CD14-positive monocyte (primary cell): Measurements from ENCODE around the gene RNF126. TPM values are rescaled to one million over a fixed set of nuclear protein-coding genes. Genes with fewer than 3 reads are reported as not detected.

ENCODE experiments used
- DNase-seq, 3 donors: peaks; one replicate each; pipeline ENCODE4 v3.0.0-alpha.2; 2011 to 2022
- H2AFZ ChIP-seq: 2 replicates; pipeline ENCODE4 v1.6.0; 2012; ENCODE audit warnings: mild to moderate bottlenecking, low read depth, low read length, inconsistent platforms; ENCODE audit not compliant: insufficient read depth, poor library complexity, severe bottlenecking
- H3K27ac ChIP-seq, 2 donors: 1 replicate in 1 of 2; 2 replicates in 1 of 2; pipeline ENCODE4 v1.5.1; 2012 to 2013; ENCODE audit warnings: low read length in 2 of 2, control low read depth in 1 of 2, inconsistent platforms in 1 of 2, low read depth in 1 of 2, mild to moderate bottlenecking in 1 of 2
- H3K27me3 ChIP-seq, 2 donors: one replicate each; pipeline versions ENCODE4 v1.6.0 to v1.6.1; 2011 to 2013; ENCODE audit warnings: low read length in 2 of 2; ENCODE audit not compliant: control insufficient read depth in 2 of 2, insufficient read depth in 2 of 2
- H3K36me3 ChIP-seq, 2 donors: replicated peaks in 1 of 2; 1 replicate in 1 of 2; 2 replicates in 1 of 2; pipeline versions ENCODE4 v1.5.1 to v1.6.1; 2012 to 2013; ENCODE audit warnings: low read length in 2 of 2, control low read depth in 1 of 2, inconsistent platforms in 1 of 2, mild to moderate bottlenecking in 1 of 2; ENCODE audit not compliant: insufficient read depth in 2 of 2, control insufficient read depth in 1 of 2
- H3K4me1 ChIP-seq, 2 donors: 1 replicate in 1 of 2; 2 replicates in 1 of 2; pipeline versions ENCODE4 v1.5.1 to v1.6.1; 2012 to 2013; ENCODE audit warnings: low read length in 2 of 2, control low read depth in 1 of 2, inconsistent platforms in 1 of 2, mild to moderate bottlenecking in 1 of 2, moderate library complexity in 1 of 2; ENCODE audit not compliant: insufficient read depth in 2 of 2, control insufficient read depth in 1 of 2
- H3K4me2 ChIP-seq: replicated peaks from 2 replicates; pipeline ENCODE3; 2012; ENCODE audit warnings: low read length, moderate library complexity, mild to moderate bottlenecking; ENCODE audit not compliant: poor library complexity, severe bottlenecking; ENCODE audit errors: extremely low read depth
- H3K4me3 ChIP-seq, 3 experiments: fragments of 200-600 bp in 1 of 3; sonication (generic) in 1 of 3; replicated peaks in 1 of 3; 1 replicate in 2 of 3; 2 replicates in 1 of 3; pipeline ENCODE4 v1.5.1; 2011 to 2013; ENCODE audit warnings: low read length in 3 of 3, mild to moderate bottlenecking in 3 of 3, control low read depth in 2 of 3, low read depth in 2 of 3, inconsistent platforms in 1 of 3, moderate library complexity in 1 of 3
- H3K79me2 ChIP-seq: 2 replicates; pipeline ENCODE4 v1.6.0; 2012; ENCODE audit warnings: mild to moderate bottlenecking, control low read depth, inconsistent platforms, low read length, moderate library complexity; ENCODE audit not compliant: insufficient read depth
- H3K9ac ChIP-seq: 2 replicates; pipeline ENCODE4 v1.6.0; 2017; ENCODE audit warnings: low read length, mild to moderate bottlenecking; ENCODE audit not compliant: insufficient read depth, poor library complexity, severe bottlenecking
- H3K9me3 ChIP-seq, 2 donors: replicated peaks in 1 of 2; 1 replicate in 1 of 2; 2 replicates in 1 of 2; pipeline versions ENCODE4 v1.5.1 to v1.6.1; 2012 to 2013; ENCODE audit warnings: low read length in 2 of 2, control low read depth in 1 of 2; ENCODE audit not compliant: control insufficient read depth in 1 of 2, insufficient read depth in 1 of 2
- H4K20me1 ChIP-seq: 2 replicates; pipeline ENCODE4 v1.6.0; 2012; ENCODE audit warnings: mild to moderate bottlenecking, low read length, control low read depth, moderate library complexity; ENCODE audit not compliant: insufficient read depth
- H3K27ac Mint-ChIP-seq, 7 donors: one replicate each; pipeline ENCODE4 v1.8.0; 2020; ENCODE audit warnings: mild to moderate bottlenecking in 7 of 7, mixed read lengths in 7 of 7, moderate library complexity in 6 of 7, inconsistent platforms in 2 of 7
- H3K27me3 Mint-ChIP-seq, 3 donors: one replicate each; pipeline ENCODE4 v1.8.0; 2021 to 2022; ENCODE audit warnings: low read depth in 3 of 3, mild to moderate bottlenecking in 3 of 3, mixed read lengths in 3 of 3, moderate library complexity in 3 of 3, inconsistent platforms in 1 of 3
- H3K36me3 Mint-ChIP-seq, 2 donors: one replicate each; pipeline ENCODE4 v1.8.0; 2020; ENCODE audit warnings: mixed read lengths in 2 of 2, inconsistent platforms in 1 of 2, mild to moderate bottlenecking in 1 of 2
- H3K4me1 Mint-ChIP-seq: one replicate; pipeline ENCODE4 v1.8.0; 2020; ENCODE audit warnings: mild to moderate bottlenecking, mixed read lengths
- H3K4me3 Mint-ChIP-seq, 2 donors: one replicate each; pipeline ENCODE4 v1.8.0; 2020; ENCODE audit warnings: mild to moderate bottlenecking in 2 of 2, mixed read lengths in 2 of 2, moderate library complexity in 1 of 2
- H3K9me3 Mint-ChIP-seq, 7 donors: one replicate each; pipeline ENCODE4 v1.8.0; 2020 to 2022; ENCODE audit warnings: mixed read lengths in 7 of 7, mild to moderate bottlenecking in 6 of 7, moderate library complexity in 6 of 7, inconsistent platforms in 2 of 7
- CTCF ChIP-seq: fragments of 200-600 bp; IDR thresholded peaks from one replicate; pipeline ENCODE4 v1.8.0; 2022; ENCODE audit warnings: antibody characterized with exemption, mild to moderate bottlenecking
- WGBS: methylation state at CpG from one replicate; pipeline ENCODE4 v1.1.5; 2013; ENCODE audit warnings: missing lambda C conversion rate; ENCODE audit not compliant: insufficient coverage; 5-methylcytosine and 5-hydroxymethylcytosine counted together
- intact Hi-C, 2 donors: fragments of 100-400 bp; cut with micrococcal nuclease; formaldehyde crosslinking; loops; one replicate each; pipeline versions ENCODE4 v1.15.0 to v1.15.1; 2023
- polyA plus RNA-seq, 3 donors: library from polyadenylated mRNA; depleted of rRNA in 1 of 3; unstranded in 2 of 3; stranded (reverse) in 1 of 3; fragments of 300-500 nt in 2 of 3; fragments of >200 nt in 1 of 3; fragmentation: Illumina TruSeq in 2 of 3; gene quantifications; 1 replicate in 2 of 3; 2 replicates in 1 of 3; pipeline ENCODE4 v1.2.3, GENCODE V29; 2012 to 2021

The RNF126 gene
- polyA plus RNA-seq, 3 donors, result 29.1 to 51.6 (median 31.6) TPM

- TF ChIP-seq CTCF, result no peak
- Histone ChIP-seq H3K9ac (no peak overlapping the region), H3K4me3 (no peak overlapping the region), H3K36me3 (peaks cover 74 to 86% of the 10 kb centered on the region in 2 donors), H3K27ac (no peak overlapping the region), H3K79me2 (peaks cover 63% of the 10 kb centered on the region), H3K9me3 (no peaks in the 10 kb centered on the region), H3K4me1 (no peaks in the 10 kb centered on the region), H3K4me2 (no peak overlapping the region), H2AFZ (no peak overlapping the region), H3K27me3 (no peaks in the 10 kb centered on the region), H4K20me1 (peaks cover 98% of the 10 kb centered on the region)
- intact Hi-C loops, result no loop called here
- H3K27me3 Mint-ChIP-seq, result no peaks in the 10 kb centered on the region
- peaks cover 30 to 77% of the 10 kb centered on the region in 2 donors for H3K36me3 Mint-ChIP-seq
- WGBS, result 90% methylated on average over 20 of the region's 24 CpGs
- no peak overlapping the region for H3K27ac Mint-ChIP-seq
- no peak for DNase-seq
- H3K4me3 Mint-ChIP-seq, result no peak overlapping the region
- H3K4me1 Mint-ChIP-seq, result peaks cover 6% of the 10 kb centered on the region
- H3K9me3 Mint-ChIP-seq, result no peaks in the 10 kb centered on the region
Observed at GRCh38 chr19:651991-652390, 11.0 kb downstream of the RNF126 start.

- H3K9ac ChIP-seq, result no peak overlapping the region
- no peak overlapping the region for H3K4me2 ChIP-seq
- Mint-ChIP-seq H3K4me1 (peaks cover 5% of the 10 kb centered on the region), H3K27me3 (no peaks in the 10 kb centered on the region), H3K36me3 (peaks cover 32 to 83% of the 10 kb centered on the region in 2 donors), H3K9me3 (no peaks in the 10 kb centered on the region), H3K27ac (no peak overlapping the region), H3K4me3 (no peak overlapping the region)
- H4K20me1 ChIP-seq, result peaks cover 97% of the 10 kb centered on the region
- no peak overlapping the region for H3K4me3 ChIP-seq
- H3K27ac ChIP-seq, result no peak overlapping the region
- intact Hi-C loops, result no loop called here
- H2AFZ ChIP-seq, result no peak overlapping the region
- peaks cover 56% of the 10 kb centered on the region for H3K79me2 ChIP-seq
- TF ChIP-seq CTCF, result no peak
- 98% methylated on average over 43 of the region's 58 CpGs for WGBS
- no peak for DNase-seq
- H3K9me3 ChIP-seq, result no peaks in the 10 kb centered on the region
- no peaks in the 10 kb centered on the region for H3K27me3 ChIP-seq
- H3K4me1 ChIP-seq, result no peaks in the 10 kb centered on the region
- peaks cover 76 to 93% of the 10 kb centered on the region in 2 donors for H3K36me3 ChIP-seq
Observed at GRCh38 chr19:651114-651818, 11.7 kb downstream of the RNF126 start.
